ENCODE measurements around the gene SLC47A2. TPM values are rescaled to one million over a fixed set of nuclear protein-coding genes. Genes with fewer than 3 reads are reported as not detected.

SLC47A2 gene
- total RNA-seq, 1 donor, result not detected

DNA sequence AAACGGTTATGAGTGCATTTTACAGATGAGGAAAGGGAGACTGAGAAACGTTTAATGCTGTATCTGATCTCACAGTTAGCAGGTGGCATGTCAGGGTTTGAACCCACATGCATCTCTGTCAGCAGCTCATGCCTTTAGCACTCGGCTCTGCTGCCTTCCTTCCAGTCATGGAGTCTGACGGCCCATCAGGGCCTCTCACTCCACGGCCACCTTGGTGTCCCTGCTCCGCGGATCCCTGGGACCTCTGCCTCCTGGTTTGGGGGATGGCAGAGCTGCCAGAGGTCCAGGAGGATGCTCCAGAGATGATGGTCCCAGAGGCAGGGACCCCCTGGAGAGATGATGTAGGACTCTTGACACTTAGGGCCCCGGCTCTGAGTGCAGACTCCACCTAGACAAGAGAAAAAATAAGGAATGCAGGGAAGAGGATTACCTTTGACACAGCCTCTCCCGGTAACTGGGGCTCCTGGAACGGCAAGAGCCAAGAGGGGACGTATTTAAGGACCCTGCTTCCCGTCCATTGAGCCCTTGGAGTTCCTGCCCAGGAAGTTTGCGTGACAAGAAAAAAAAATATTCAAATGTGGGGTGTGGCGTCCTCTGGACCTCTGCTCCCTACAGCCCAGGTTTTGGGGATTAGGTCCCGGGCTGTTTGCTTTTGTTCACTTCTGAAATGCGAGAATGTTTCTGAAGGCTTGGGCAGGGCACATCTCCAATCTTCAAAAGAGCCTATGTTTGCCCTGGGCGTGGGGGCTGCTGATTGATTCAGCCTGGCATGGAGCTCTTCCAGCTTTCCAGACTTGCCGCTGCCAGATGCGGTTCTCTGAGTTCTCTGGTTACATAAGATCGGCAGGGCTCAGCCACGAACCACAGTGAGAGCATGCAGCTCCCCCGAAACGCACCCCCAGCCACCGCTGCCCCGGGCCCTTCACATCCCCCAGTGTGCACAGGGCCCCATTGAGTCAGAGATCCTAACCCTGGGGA lies 31.7 kb upstream of the SLC47A2 start, which contains the start of gene ALDH3A1:
Gene ALDH3A1 (minus strand): TSS at position 470 of the 978 bp plus-strand sequence. CDS start 3,169 bp downstream, outside the sequence.
- no peak for DNase-seq (ENCODE audit: low read depth)
- no peak within 1 kb of the TSS for H3K4me3 ChIP-seq (ENCODE audit: low read depth, low read length)
- TF ChIP-seq CTCF (IDR thresholded peaks at IDR 0.05; ENCODE audit: insufficient read depth, low read length), result no peak

DNA sequence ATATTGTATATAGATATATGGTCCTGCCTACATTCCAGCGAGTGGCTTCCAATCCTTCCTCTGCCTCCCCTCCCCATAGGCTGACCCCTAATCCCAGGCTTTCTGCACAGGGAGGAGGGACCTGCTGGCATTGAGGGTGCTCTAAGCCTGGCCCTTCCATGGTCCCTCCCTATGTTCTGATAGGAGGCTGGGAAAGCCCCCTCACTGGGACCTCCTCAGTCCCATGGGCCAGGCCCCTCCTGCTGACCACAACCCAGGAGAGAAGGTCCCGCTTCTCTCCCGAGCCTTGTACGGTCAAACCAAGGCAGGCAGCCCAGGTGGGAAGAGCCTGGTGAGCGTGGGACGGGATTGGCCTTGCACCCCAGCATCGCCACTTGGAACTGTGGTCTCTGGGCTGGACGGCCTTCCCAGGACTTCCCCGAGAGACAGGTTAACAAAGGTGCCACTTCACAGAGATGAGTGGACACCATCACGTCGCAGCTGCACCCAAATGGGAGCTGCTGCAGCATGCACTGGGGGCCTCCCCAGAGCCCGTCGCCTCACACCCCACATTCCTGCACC lies 30.9 kb upstream of the SLC47A2 start:
- no peak overlapping the region for H3K4me3 ChIP-seq (ENCODE audit: low read depth, low read length)
- no peak for TF ChIP-seq CTCF (IDR thresholded peaks at IDR 0.05; ENCODE audit: insufficient read depth, low read length)
- no peak for DNase-seq (ENCODE audit: low read depth)

GRCh38 chr17:19746517-19746916 lies 30.1 kb upstream of the SLC47A2 start:
- no peak for TF ChIP-seq CTCF (IDR thresholded peaks at IDR 0.05; ENCODE audit: insufficient read depth, low read length)
- H3K4me3 ChIP-seq (ENCODE audit: low read depth, low read length), result no peak overlapping the region
- no peak for DNase-seq (ENCODE audit: low read depth)

GRCh38 chr17:19744922-19745757 lies 28.8 kb upstream of the SLC47A2 start:
- DNase-seq (ENCODE audit: low read depth), result peak; percentile 65
- H3K4me3 ChIP-seq (ENCODE audit: low read depth, low read length), result peak overlapping the region; percentile 46
- peak; percentile 96 for TF ChIP-seq CTCF (IDR thresholded peaks at IDR 0.05; ENCODE audit: insufficient read depth, low read length)

DNA sequence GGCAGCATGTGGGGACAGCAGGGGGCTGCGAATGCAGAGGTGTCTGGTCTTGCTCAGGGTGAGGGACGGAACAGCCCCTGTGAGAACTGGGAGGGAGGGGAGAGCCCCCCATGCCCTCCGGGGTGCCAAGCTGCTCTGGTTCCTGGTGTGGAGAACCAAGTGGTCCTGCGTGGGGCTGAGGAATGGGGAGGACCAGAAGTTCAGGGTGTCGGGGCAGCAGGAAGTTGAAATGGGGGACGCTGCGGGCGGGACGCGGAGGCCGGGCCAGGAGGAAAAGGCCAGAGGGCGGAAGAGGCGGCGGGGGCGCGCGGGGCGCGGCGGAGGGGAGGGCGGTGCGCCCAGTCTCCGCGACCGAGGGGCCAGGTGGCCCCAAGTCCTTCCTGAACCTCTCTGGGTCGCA lies 28.1 kb upstream of the SLC47A2 start:
- DNase-seq (ENCODE audit: low read depth), result no peak
- peak overlapping the region; percentile 48 for H3K4me3 ChIP-seq (ENCODE audit: low read depth, low read length)
- no peak for TF ChIP-seq CTCF (IDR thresholded peaks at IDR 0.05; ENCODE audit: insufficient read depth, low read length)

Measured in fibroblast of the aortic adventitia (primary cell).